GM11168 (cell line): Measurements from ENCODE around the gene PREX1.
"Not testable (repeated sequence)": the region's sequence is repeated elsewhere in the genome, so short reads cannot be mapped to it uniquely, and the experiment has no call there.

Experiments used
- in situ Hi-C: fragments of 300-500 bp; cut with MboI; formaldehyde crosslinking; loops from one replicate; pipeline ENCODE4 v1.12.0; 2022; ENCODE audit warnings: low sequenced_read_pairs; ENCODE audit not compliant: unreplicated experiment

The PREX1 gene

DNA sequence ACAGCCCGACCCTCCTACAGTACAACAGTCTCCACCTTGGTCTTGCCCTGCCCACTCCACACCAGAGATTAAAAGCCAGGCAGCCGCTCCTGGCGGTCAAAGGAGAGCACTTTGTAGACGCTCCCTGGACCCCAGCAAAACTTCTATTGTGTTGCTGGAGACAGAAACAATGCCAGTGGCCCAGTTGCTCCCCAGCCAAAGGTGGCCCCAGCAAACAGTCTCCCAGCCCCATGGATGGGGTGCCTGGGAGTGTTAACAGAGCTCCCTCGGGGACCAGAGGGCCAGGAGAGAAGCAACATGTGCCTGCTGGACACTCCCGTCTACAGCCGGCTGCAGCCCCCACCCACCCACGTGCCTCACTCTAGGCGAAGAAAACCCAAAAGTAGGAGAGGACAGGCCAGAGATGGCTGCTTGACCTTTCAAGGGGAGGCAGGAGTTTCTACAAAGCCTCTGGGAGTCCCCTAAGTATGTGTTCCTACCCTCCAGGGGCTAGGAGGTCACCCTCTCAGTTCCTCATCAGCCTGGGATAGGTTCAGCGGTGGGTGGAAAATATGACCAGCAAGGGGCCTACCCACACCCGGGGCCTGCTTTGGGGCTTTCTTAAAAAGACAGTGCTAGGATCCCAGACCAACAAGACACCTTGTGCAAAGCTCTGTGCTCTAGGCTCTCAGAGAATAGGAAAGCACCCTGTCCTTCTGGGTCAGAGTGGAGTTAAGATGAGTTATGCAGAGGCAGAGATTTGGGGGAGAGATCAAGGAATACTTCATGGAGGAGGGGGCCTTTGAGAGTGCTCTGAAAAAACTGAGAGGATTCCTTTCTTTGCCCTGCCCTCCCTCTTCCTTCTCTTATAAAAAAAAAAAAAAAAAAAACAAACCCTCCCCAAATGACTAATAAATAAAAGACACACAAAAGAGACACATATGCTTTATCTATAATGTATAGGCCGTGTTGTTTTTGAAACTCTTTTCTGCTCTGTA is 19.0 kb upstream of the PREX1 start:
- in situ Hi-C loops, result no loop called here

DNA sequence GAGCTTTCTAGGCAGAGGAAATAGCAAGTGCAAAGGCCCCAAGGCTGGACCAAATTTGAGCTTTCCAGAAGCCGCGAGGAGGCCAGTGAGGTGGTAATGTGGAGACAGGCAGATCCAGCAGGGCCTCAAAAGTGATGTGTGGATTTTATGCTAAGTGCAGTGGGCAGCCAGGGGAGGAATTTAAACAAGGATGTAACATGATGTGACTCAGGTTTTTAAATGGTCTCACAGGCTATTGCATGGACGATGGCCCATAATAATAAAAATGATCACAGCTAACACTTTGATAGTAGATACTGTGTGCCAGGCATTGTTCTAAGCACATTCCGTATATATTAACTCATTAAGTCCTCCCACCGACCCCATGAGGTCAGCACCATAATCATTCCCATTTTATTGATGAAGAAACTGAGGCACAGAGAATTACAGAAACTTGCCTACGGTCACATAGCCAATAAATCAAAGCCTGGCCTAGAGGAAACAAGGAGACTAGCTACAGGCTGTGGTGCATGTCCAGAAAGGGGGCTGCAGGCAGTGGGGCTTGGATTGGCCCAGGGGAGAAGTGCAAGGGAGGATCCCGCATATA is 18.0 kb upstream of the PREX1 start:
- in situ Hi-C loops, result no loop called here

DNA sequence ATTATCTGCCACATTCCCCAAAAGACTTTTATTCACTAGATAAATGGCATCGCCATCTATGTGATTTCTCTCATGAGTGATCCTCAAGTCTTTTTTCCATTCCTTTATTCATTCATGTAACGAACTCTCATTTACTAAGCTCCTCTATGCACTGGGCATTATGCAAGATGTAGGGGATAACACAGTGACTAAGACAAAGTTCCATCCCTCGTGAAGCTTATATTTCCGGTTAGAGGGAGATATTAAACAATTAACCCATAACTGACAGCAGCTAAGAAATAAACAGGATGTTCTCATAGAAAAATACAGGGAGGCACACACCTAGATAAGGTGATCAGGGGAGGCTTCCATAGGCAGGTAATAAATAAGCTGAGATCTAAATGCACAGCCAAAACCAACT is 17.2 kb upstream of the PREX1 start:
- in situ Hi-C loops, result no loop called here

DNA sequence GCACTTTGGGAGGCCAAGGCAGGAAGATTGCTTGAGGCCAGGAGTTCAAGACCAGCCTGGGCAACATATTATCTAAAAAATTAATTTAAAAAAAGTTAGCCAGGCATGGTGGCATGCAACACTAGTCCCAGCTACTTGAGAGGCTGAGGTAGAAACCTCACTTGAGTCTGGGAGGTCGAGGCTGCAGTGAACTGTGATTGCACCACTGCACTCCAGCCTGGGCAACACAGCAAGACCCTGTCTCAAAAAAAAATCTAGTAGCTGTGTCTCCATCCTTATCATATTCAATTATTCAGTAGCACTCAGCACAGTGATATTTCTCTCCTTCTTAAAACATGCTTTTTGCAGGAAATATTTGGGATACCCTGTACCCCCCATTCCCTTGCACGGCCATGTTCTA is 16.1 kb upstream of the PREX1 start:
- in situ Hi-C loops, result not testable (repeated sequence)

DNA sequence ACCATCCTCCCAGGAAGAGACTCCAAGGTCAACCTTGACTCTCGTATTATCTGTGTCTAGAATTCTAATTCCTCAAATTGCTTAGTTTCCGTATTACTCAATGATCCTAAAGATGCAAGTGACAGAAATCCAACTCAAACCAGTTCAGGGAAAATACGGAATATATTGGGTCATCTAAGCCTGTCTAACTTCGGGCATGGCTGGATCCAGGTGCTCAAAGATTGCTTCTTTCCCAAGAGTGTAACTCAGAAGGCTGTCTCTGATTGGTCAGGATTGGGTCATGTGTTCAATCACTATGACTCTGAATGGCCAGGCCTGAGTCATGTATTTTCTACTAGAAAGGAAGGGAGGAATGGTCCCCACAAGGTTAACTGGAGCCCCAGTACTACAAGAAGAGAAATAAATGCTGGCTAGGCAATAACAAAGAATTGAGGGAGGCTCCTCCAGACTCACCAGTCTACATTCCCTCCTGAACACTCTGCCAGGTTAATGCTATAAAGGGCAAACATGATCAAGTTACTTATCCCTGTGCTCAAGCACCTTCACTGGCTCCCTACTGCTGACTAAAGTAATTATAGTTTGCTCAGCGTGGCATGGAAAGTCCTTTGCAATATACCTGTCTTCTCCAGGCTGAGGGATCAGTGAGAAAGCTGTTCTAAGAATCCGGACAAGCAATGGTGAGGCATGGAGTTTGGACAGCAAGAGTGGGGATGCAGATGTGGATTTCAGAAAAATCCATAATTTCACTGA is 15.4 kb upstream of the PREX1 start:
- in situ Hi-C loops, result no loop called here

DNA sequence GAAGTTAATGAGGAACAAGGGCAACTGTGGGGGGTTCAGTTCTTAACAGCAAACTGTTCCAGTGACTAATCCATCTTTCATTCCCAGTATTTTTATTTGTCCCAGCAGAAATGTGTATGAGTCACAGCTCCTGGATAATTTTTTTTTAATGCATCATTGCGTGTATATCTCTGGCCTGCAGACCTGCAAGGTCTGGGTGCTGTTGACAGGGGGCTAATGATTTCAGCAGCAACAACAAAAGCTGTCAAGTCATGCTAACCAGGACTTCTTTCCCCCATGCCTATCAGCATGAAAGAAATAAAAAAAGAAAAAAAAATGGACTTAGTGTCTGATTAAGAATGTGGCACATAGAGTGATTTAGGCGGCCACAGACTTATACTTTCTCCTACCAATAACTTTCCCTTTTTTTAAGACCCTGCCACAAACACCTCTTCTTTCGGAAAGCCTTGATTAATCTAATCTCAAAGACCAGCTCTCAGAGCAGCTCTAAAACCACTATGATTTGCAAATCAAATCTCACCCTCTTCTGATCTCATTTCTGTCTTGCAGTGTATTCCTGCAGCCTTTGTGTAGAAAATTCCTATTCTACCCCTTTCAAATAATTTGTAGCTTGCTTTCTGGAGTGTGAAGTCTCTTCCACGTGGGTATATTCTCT is 14.2 kb upstream of the PREX1 start:
- in situ Hi-C loops, result no loop called here

DNA sequence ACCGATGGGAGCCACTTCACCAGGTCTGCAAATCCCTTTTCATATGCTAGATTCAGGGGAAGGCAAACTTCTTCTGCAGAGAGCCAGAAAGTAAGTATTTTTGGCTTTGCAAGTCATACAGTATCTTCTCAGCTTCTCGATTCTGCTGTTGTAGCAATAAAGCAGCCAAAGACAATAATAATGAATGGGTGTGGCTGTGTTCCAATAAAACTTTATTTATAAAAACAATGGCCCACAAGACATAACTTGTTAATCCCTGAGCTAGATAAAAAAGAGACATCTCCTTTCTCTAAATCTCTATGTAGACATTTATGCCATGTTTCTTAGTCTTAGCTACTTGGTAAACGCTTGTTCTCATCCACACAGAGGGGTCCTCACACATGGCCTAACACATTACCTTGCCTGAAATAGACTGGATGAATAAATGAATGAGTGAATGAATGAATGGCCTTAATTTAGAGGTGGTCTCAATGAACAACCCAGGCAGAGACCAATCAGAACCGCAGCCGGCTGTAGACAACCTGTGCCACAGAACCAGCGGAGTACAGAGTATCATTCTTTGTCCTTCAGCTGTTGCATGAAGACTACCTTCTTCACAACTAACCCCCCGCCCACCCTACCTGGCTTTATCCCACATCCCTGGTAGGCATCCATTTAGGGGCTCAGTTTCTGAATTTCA is 13.5 kb upstream of the PREX1 start:
- in situ Hi-C loops, result no loop called here

DNA sequence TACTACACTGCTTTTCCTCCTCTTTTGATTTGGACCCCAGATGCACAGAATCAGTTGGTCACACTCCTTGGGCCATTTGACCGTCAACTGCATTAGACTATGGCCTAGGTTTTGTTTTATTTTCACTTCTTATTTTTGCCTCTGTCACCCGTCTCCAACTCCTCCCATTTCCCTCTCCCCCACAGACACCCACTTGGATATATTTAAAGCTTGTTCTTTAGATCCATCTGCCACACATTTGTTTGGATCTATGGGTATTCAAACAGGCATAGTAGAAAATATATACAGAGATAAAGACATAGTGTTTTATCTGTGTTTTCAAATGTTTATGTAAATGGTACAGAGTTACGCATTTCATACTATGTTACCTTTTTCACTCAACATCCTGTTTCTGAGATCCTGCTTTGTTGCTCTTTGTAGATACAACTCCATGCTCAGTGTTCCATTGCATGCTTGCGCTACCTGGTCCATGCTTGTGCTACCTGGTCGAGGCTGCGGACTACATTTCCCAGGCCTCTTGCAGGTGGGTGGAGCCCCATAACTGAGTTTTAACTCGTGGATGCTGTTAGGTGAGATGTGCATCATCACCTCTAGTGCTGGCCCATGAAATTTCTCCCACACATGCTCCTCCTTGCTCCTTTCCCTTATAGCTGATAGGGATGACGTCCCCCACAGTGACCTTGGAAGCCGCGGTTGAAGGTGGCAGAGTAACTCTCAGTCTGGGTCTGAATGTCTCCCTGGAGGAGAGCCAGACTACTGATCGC is 11.5 kb upstream of the PREX1 start:
- in situ Hi-C loops, result no loop called here

DNA sequence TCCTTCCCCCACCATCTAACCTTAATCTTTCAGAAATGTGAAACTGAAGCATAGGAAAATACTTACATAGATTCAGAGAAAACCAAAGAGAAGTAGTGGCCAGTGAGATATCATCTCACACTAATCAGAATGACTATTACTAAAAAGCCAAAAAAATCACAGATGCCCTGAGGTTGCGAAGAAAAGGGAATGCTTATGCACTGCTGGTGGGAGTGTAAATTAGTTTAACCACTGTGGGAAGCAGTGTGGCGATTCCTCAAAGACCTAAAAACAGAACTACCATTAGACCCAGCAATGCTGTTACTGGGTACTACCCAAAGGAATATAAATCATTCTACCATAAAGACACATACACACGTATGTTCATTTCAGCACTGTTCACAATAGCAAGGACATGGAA is 9.2 kb upstream of the PREX1 start:
- in situ Hi-C loops, result no loop called here

DNA sequence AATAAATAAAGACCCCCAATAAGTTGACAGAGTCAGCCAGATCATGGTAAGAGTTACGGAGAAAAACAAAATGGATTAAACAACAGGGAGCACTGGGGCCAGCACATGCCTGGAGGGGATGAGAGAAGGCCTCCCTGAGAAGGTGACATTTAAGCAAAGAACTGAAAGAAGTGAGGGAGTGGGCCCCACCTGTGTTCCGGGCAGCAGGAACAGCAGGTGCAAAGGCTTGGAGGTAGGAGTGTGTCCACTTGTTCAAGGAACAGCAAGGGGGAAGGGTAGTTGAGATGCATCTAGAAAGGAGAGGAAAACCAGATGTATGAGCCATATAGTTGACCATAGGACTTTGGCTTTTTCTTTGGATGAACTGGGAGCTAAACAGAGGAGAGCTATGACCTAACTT is 7.6 kb upstream of the PREX1 start:
- in situ Hi-C loops, result no loop called here

DNA sequence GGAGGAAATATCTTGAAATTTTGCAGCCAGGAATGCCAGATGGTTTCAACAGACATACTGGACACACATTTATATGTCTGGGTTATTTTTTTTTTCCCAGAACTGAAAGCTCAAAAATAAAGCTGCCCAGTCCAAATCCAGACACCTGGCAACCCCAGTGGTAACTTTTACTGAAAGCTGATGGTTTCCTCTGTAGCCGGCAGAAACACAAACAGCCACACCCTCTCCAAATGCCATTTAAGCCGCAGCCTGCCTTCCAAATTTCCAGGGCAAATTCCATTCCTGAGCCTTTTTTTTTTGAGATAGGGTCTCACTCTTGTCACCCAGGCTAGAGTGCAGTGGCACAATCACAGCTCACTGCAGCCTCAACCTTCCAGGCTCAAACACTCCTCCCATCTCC is 6.5 kb upstream of the PREX1 start:
- in situ Hi-C loops, result no loop called here

DNA sequence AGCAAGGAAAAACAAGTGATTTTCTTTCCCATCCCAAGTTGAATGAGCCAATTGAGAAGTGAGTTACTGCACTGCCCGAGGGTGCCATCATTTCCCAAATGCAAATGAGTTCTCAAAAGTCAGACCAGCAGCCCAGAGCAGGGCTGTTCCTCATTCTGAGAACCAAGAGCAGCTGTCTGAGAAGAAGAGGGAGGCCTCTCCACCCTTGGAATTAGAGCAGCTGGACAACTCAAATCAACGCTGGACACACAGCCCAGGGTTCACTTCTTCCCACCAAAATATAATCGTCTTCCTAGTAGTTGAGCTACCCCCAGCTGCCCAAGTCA is 4.6 kb upstream of the PREX1 start:
- in situ Hi-C loops, result no loop called here

DNA sequence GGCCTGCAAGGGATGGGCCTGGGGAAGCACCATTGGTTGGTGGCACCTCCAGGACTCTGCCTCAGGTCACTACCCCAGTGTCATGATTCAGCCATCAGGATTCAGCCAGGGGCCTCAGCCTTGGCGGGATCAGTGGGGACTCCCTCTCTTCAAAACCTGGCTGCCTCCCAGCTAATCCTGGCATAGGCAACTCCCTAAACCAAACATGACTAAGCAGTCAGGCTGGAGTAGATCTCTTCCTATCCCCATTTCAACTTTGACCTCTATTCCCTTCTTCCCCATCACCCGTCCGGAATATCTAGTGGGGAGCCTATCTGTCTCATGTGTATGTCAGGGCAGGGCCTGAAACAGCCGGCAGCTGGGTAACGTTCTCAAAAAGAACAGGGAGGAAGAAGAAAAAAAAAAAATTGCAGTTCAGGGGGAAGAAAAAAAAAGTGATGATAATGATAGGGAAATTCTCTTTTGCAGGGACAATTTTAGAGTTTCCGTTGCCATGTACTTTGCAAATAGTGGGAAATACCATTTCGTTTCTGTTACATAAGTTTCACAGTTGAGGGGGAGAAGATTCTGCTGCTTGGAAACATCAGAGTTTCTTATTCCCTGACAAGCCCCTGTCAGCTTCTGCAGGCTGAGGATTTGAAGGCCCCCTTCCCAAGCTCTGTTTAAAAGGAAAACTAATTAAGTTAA is 4.1 kb upstream of the PREX1 start:
- in situ Hi-C loops, result no loop called here

DNA sequence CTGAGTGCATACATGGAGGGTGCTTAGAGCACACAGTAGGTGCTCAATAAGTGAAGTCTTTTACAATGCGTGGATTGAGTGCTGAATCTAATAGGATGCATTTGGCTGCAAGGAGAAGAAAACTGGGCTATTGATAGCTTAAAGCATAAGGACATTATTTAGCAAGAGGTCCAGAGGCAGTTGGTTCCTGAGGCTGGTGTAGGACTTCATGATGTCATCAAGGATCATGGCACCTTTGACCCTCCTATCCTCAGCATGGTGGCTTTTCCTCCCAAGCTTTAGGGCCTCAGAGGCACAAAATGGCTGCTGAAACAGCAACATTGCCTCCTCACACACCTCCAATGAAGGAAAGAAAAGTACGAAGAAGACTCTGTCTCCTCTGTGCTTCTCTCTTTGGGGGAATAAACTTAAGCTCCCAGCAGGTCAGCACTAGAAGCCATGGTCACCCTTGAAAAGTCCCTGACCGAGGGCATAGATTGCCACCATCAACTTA is 3.1 kb upstream of the PREX1 start:
- in situ Hi-C loops, result no loop called here

DNA sequence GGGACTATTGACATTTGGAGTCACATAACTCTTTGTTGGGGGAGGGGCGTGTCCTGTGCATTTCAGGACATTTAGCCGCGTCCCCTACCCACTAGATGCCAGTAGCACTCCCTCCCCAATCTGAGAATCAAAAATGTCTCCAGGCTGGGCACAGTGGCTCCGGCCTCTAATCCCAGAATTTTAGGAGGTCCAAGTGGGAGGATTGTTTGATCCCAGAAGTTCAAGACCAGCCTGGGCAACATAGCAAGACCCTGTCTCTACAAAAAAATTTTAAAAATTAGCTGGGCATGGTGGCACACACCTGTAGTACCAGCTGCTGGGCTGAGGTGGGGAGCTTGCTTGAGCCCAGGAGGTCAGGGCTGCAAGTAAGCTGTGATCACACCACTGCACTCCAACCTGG is 2.1 kb upstream of the PREX1 start:
- in situ Hi-C loops, result no loop called here

DNA sequence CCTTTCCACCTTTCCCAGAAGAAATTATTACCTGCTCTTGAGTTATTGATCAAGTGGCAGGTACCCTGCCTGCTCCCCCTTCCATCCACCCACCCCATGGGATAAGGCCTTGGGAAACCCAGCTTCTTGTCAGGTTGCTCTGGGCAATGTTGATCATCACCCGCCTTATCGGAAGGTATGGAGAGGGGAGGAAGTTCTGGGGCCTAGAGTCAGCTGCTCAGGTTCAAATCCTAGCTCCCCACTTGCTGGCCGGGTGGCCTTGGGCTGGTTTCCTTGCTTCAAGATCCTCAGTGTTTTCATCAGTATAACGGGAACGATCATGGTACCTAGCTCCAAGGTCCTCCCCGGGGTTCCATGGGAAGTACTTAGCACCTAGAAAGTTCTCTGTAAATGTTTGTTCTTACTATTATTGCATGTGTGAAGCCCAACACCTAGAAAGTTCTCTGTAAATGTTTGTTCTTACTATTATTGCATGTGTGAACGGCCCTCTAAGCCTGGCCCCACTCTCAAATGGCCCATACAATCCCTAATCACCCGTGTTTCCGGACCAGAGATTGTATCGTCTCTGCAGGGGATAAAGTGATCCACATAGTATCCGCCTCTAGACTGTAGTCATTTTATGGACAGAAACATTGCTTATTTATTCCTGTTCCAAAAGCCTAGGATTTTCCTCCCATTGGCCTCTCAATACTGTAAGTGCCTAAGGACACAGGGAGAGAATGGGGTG is 1.1 kb upstream of the PREX1 start:
- in situ Hi-C loops, result no loop called here

DNA sequence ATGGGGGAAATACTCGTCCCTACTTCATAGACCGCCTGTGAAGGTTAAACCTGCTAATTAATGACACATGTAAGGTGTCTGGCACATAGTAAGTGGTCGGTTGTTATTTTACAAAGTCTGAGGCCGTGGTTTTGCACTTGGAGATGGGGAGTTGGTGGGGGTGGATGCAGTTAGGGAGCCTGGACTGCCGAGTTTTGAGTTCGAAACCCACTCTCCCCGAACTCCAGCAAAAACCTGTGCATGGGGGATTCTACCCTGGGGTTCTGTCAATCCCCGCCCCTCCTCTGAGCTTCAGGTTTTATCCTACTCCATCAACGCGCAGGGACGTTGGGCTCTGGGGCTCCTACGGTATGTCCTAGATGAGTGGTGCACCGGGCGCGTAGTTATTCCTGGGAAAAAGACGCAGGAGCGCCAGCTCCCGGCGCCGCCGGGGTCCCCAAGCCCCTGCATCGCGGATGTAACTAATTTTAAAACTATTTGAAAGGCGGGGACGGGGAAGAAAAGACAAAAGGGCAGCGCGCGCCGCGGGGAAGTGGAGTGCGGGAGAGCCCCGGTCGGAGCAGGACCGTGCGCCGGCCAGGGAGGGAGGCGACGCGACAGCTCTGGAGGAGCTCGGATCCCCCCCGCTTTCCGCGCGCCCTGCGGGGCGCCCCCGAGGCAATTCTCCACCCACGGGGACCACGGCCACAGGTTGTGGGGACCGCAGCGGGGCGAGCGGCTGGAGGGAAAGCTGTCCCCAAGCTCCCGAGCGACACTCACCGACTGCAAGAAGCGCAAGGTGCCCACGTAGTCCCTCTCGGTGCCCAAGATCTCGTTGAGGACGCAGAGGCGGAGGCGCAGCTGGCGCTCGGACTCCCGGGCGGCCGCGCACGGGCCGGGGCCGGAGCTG is 672 bp downstream of the PREX1 start:
- in situ Hi-C loops, result no loop called here
